Measurements from ENCODE around the gene CCDC124.

CCDC124 gene

GRCh38 chr19:17947815-17948513 is 15.1 kb downstream of the CCDC124 start:
- H3K27ac ChIP-seq = peak overlapping the region; percentile 70

GRCh38 chr19:17948514-17948900 is 15.7 kb downstream of the CCDC124 start:
- peak overlapping the region; percentile 70 for H3K27ac ChIP-seq
- TF ChIP-seq CTCF (conservative IDR thresholded peaks at IDR 0.05) (no peak), ZFX (IDR thresholded peaks at IDR 0.05) (no peak)

More at GRCh38 chr19:17947815-17948513, 15.1 kb downstream of the CCDC124 start:
- TF ChIP-seq ZFX (IDR thresholded peaks at IDR 0.05) (no peak), CTCF (conservative IDR thresholded peaks at IDR 0.05) (no peak)

- no peak overlapping the region for H3K27ac ChIP-seq
- TF ChIP-seq CTCF (conservative IDR thresholded peaks at IDR 0.05) (no peak), ZFX (IDR thresholded peaks at IDR 0.05) (no peak)
Measured at GRCh38 chr19:17948931-17949930, 16.4 kb downstream of the CCDC124 start.

GRCh38 chr19:17949956-17950309 is 17.1 kb downstream of the CCDC124 start:
- no peak for TF ChIP-seq ZFX (IDR thresholded peaks at IDR 0.05)
- TF ChIP-seq CTCF (conservative IDR thresholded peaks at IDR 0.05) = no peak
- no peak overlapping the region for H3K27ac ChIP-seq

GRCh38 chr19:17950310-17951156 is 17.7 kb downstream of the CCDC124 start:
- H3K27ac ChIP-seq = no peak overlapping the region

More at GRCh38 chr19:17950310-17951156, 17.7 kb downstream of the CCDC124 start:
- TF ChIP-seq ZFX (IDR thresholded peaks at IDR 0.05) = no peak
- TF ChIP-seq CTCF (conservative IDR thresholded peaks at IDR 0.05) = no peak
